Neural progenitor cell (in vitro differentiated cells): ENCODE measurements around the gene GABRB1. TPM values are rescaled to one million over a fixed set of nuclear protein-coding genes. Genes with fewer than 3 reads are reported as not detected.

ENCODE experiments used
- DNase-seq: peaks from one replicate; pipeline ENCODE4 v3.0.0-alpha.2; 2016; ENCODE audit warnings: low spot score
- H2AFZ ChIP-seq: fragments of 200-600 bp; sonication (generic); replicated peaks from 2 replicates; pipeline ENCODE4 v1.6.1; 2016; ENCODE audit warnings: antibody characterized with exemption
- H3F3A ChIP-seq: fragments of 200-600 bp; sonication (generic); 2 replicates; pipeline ENCODE4 v1.6.1; 2016; ENCODE audit warnings: antibody characterized with exemption, low read depth
- H3K27ac ChIP-seq: fragments of 200-600 bp; sonication (generic); 2 replicates; pipeline ENCODE4 v1.5.1; 2016; ENCODE audit warnings: mild to moderate bottlenecking
- H3K27me3 ChIP-seq: fragments of 200-600 bp; sonication (generic); 2 replicates; pipeline ENCODE4 v1.6.1; 2016; ENCODE audit warnings: mild to moderate bottlenecking, moderate library complexity
- H3K36me3 ChIP-seq: fragments of 200-600 bp; sonication (generic); 2 replicates; pipeline ENCODE4 v1.5.1; 2016
- H3K4me1 ChIP-seq: fragments of 200-600 bp; sonication (generic); 2 replicates; pipeline ENCODE4 v1.6.1; 2016; ENCODE audit warnings: mixed run types
- H3K4me2 ChIP-seq: fragments of 200-600 bp; sonication (generic); 2 replicates; pipeline ENCODE4 v1.6.1; 2016
- H3K4me3 ChIP-seq: fragments of 200-600 bp; sonication (generic); 2 replicates; pipeline ENCODE4 v1.5.1; 2016
- H3K79me2 ChIP-seq: fragments of 200-600 bp; sonication (generic); 2 replicates; pipeline ENCODE4 v1.6.1; 2016; ENCODE audit warnings: low read depth
- H3K9ac ChIP-seq: fragments of 200-600 bp; sonication (generic); 2 replicates; pipeline ENCODE4 v1.6.1; 2016
- H3K9me3 ChIP-seq: fragments of 200-600 bp; sonication (generic); 2 replicates; pipeline ENCODE4 v1.5.1; 2016; ENCODE audit warnings: low read depth
- H4K20me1 ChIP-seq: fragments of 200-600 bp; sonication (generic); 2 replicates; pipeline ENCODE4 v1.6.1; 2016; ENCODE audit warnings: low read depth
- H3K27ac Mint-ChIP-seq: 3 replicates; pipeline ENCODE4 v1.8.0; 2021; ENCODE audit warnings: mixed read lengths
- H3K27me3 Mint-ChIP-seq: 2 replicates; pipeline ENCODE4 v1.8.0; 2022; ENCODE audit warnings: low read depth, mild to moderate bottlenecking, inconsistent platforms, moderate library complexity, mixed read lengths; ENCODE audit not compliant: insufficient read depth
- H3K36me3 Mint-ChIP-seq: 3 replicates; pipeline ENCODE4 v1.8.0; 2021; ENCODE audit warnings: mixed read lengths
- H3K4me1 Mint-ChIP-seq: 3 replicates; pipeline ENCODE4 v1.8.0; 2021; ENCODE audit warnings: mixed read lengths
- H3K4me3 Mint-ChIP-seq: 3 replicates; pipeline ENCODE4 v1.8.0; 2021; ENCODE audit warnings: mild to moderate bottlenecking, moderate library complexity, mixed read lengths
- H3K9me3 Mint-ChIP-seq: 3 replicates; pipeline ENCODE4 v1.8.0; 2020; ENCODE audit warnings: mixed read lengths
- CTCF ChIP-seq: fragments of 200-600 bp; sonication (generic); IDR thresholded peaks from 2 replicates; pipeline ENCODE4 v1.5.1; 2017; ENCODE audit warnings: antibody characterized with exemption, mild to moderate bottlenecking
- EZH2 ChIP-seq: fragments of 200-600 bp; sonication (generic); IDR thresholded peaks from 2 replicates; pipeline ENCODE4 v1.6.1; 2017; ENCODE audit warnings: antibody characterized with exemption, mild to moderate bottlenecking, moderate library complexity
- EZH2phosphoT487 ChIP-seq: fragments of 200-600 bp; sonication (generic); IDR thresholded peaks from 2 replicates; pipeline ENCODE4 v1.6.1; 2017; ENCODE audit warnings: antibody characterized with exemption
- total RNA-seq: library from RNA; depleted of rRNA; stranded (reverse); fragments of >200 nt; gene quantifications from 2 replicates; pipeline ENCODE4 v1.2.3, GENCODE V29; 2015; ENCODE audit warnings: low replicate concordance

GABRB1 gene
- total RNA-seq, 1 donor from 2014 or later = not detected

- H3K9ac ChIP-seq = no peak overlapping the region
- TF ChIP-seq CTCF (no peak), EZH2phosphoT487 (no peak), EZH2 (no peak)
- H3K79me2 ChIP-seq = no peaks in the 10 kb centered on the region
- H3K27ac ChIP-seq = no peak overlapping the region
- H3K4me2 ChIP-seq = no peak overlapping the region
- H3K4me3 ChIP-seq = no peak overlapping the region
- H3F3A ChIP-seq = no peaks in the 10 kb centered on the region
- Mint-ChIP-seq H3K4me3 (no peak overlapping the region), H3K9me3 (no peaks in the 10 kb centered on the region), H3K36me3 (no peaks in the 10 kb centered on the region), H3K27ac (no peak overlapping the region), H3K4me1 (no peaks in the 10 kb centered on the region), H3K27me3 (no peaks in the 10 kb centered on the region)
- H3K4me1 ChIP-seq = no peaks in the 10 kb centered on the region
- H3K27me3 ChIP-seq = no peaks in the 10 kb centered on the region
- no peaks in the 10 kb centered on the region for H3K9me3 ChIP-seq
- DNase-seq = no peak
- H3K36me3 ChIP-seq = no peaks in the 10 kb centered on the region
- H2AFZ ChIP-seq = no peak overlapping the region
- H4K20me1 ChIP-seq = no peaks in the 10 kb centered on the region
Observed at GRCh38 chr4:47101453-47101852, 70.1 kb downstream of the GABRB1 start.

- no peaks in the 10 kb centered on the region for H3K9me3 Mint-ChIP-seq
- no peaks in the 10 kb centered on the region for H3K36me3 Mint-ChIP-seq
- no peaks in the 10 kb centered on the region for H3K27me3 Mint-ChIP-seq
- no peak overlapping the region for H3K27ac ChIP-seq
- no peak for DNase-seq
- no peaks in the 10 kb centered on the region for H3K36me3 ChIP-seq
- no peaks in the 10 kb centered on the region for H4K20me1 ChIP-seq
- H3K4me3 Mint-ChIP-seq = no peak overlapping the region
- TF ChIP-seq CTCF = no peak
- TF ChIP-seq EZH2 = no peak
- TF ChIP-seq EZH2phosphoT487 = no peak
- H3K27ac Mint-ChIP-seq = no peak overlapping the region
- H3K4me3 ChIP-seq = no peak overlapping the region
- H3K4me2 ChIP-seq = no peak overlapping the region
- no peaks in the 10 kb centered on the region for H3K27me3 ChIP-seq
- no peak overlapping the region for H3K9ac ChIP-seq
- H3F3A ChIP-seq = no peaks in the 10 kb centered on the region
- no peaks in the 10 kb centered on the region for H3K4me1 Mint-ChIP-seq
- no peaks in the 10 kb centered on the region for H3K4me1 ChIP-seq
- H3K79me2 ChIP-seq = no peaks in the 10 kb centered on the region
- H2AFZ ChIP-seq = no peak overlapping the region
- H3K9me3 ChIP-seq = no peaks in the 10 kb centered on the region
Observed at GRCh38 chr4:47104986-47105385, 73.6 kb downstream of the GABRB1 start.

- Histone ChIP-seq H2AFZ (no peak overlapping the region), H3K4me2 (no peak overlapping the region), H4K20me1 (no peaks in the 10 kb centered on the region), H3K4me3 (no peak overlapping the region), H3K36me3 (no peaks in the 10 kb centered on the region), H3K27ac (no peak overlapping the region), H3K9ac (no peak overlapping the region), H3K9me3 (no peaks in the 10 kb centered on the region), H3K27me3 (no peaks in the 10 kb centered on the region), H3K4me1 (no peaks in the 10 kb centered on the region), H3K79me2 (no peaks in the 10 kb centered on the region), H3F3A (no peaks in the 10 kb centered on the region)
- Mint-ChIP-seq H3K27ac (no peak overlapping the region), H3K27me3 (no peaks in the 10 kb centered on the region), H3K4me1 (no peaks in the 10 kb centered on the region), H3K9me3 (no peaks in the 10 kb centered on the region), H3K4me3 (no peak overlapping the region), H3K36me3 (no peaks in the 10 kb centered on the region)
- no peak for DNase-seq
- TF ChIP-seq CTCF (no peak), EZH2phosphoT487 (no peak), EZH2 (no peak)
Observed at GRCh38 chr4:47106561-47106960, 75.2 kb downstream of the GABRB1 start.

- no peak overlapping the region for H3K4me2 ChIP-seq
- H3K27me3 Mint-ChIP-seq = no peaks in the 10 kb centered on the region
- no peaks in the 10 kb centered on the region for H3K36me3 Mint-ChIP-seq
Observed at GRCh38 chr4:47109379-47109778, 78.0 kb downstream of the GABRB1 start.

More at GRCh38 chr4:47109379-47109778, 78.0 kb downstream of the GABRB1 start:
- H3K27ac ChIP-seq = no peak overlapping the region
- H3K4me1 ChIP-seq = no peaks in the 10 kb centered on the region
- H3F3A ChIP-seq = no peaks in the 10 kb centered on the region
- no peak overlapping the region for H3K4me3 ChIP-seq
- Mint-ChIP-seq H3K4me1 (no peaks in the 10 kb centered on the region), H3K9me3 (no peaks in the 10 kb centered on the region), H3K4me3 (no peak overlapping the region), H3K27ac (no peak overlapping the region)
- H4K20me1 ChIP-seq = no peaks in the 10 kb centered on the region
- no peak for TF ChIP-seq CTCF
- no peak for TF ChIP-seq EZH2phosphoT487
- TF ChIP-seq EZH2 = no peak
- no peak overlapping the region for H2AFZ ChIP-seq
- DNase-seq = no peak
- H3K27me3 ChIP-seq = no peaks in the 10 kb centered on the region
- no peaks in the 10 kb centered on the region for H3K79me2 ChIP-seq
- H3K9ac ChIP-seq = no peak overlapping the region
- no peaks in the 10 kb centered on the region for H3K9me3 ChIP-seq
- H3K36me3 ChIP-seq = no peaks in the 10 kb centered on the region
